Measurements from ENCODE around the gene SLC39A11.
"Not testable (repeated sequence)": the region's sequence is repeated elsewhere in the genome, so short reads cannot be mapped to it uniquely, and the experiment has no call there.

Gene SLC39A11

GRCh38 chr17:73068322-73069153 lies 23.9 kb downstream of the SLC39A11 start:
- in situ Hi-C loops (cut with HindIII; ENCODE audit: low sequenced_read_pairs) = no loop called here
- DNase-seq (ENCODE audit: low read depth, low spot score) = peak; percentile 86
- H3K4me3 ChIP-seq (ENCODE audit: low read depth, low read length) = no peak overlapping the region
- TF ChIP-seq CTCF (IDR thresholded peaks at IDR 0.05; ENCODE audit: low read depth, low read length) = no peak

- in situ Hi-C loops (cut with HindIII; ENCODE audit: low sequenced_read_pairs); H3K4me3 ChIP-seq (ENCODE audit: low read depth, low read length): not testable (repeated sequence)
- peak; percentile 94 for DNase-seq (ENCODE audit: low read depth, low spot score)
Observed at GRCh38 chr17:73067699-73068098, 24.8 kb downstream of the SLC39A11 start.

GRCh38 chr17:73067075-73067474 lies 25.4 kb downstream of the SLC39A11 start:
- H3K4me3 ChIP-seq (ENCODE audit: low read depth, low read length) = no peak overlapping the region
- TF ChIP-seq CTCF (IDR thresholded peaks at IDR 0.05; ENCODE audit: low read depth, low read length) = no peak
- DNase-seq (ENCODE audit: low read depth, low spot score) = peak; percentile 43
- in situ Hi-C loops (cut with HindIII; ENCODE audit: low sequenced_read_pairs) = no loop called here

GRCh38 chr17:73066148-73066884 lies 26.2 kb downstream of the SLC39A11 start:
- H3K4me3 ChIP-seq (ENCODE audit: low read depth, low read length) = no peak overlapping the region
- TF ChIP-seq CTCF (IDR thresholded peaks at IDR 0.05; ENCODE audit: low read depth, low read length) = no peak
- in situ Hi-C loops (cut with HindIII; ENCODE audit: low sequenced_read_pairs) = no loop called here
- DNase-seq (ENCODE audit: low read depth, low spot score) = no peak

GRCh38 chr17:73065376-73065775 lies 27.1 kb downstream of the SLC39A11 start:
- no peak overlapping the region for H3K4me3 ChIP-seq (ENCODE audit: low read depth, low read length)
- DNase-seq (ENCODE audit: low read depth, low spot score) = no peak
- no peak for TF ChIP-seq CTCF (IDR thresholded peaks at IDR 0.05; ENCODE audit: low read depth, low read length)
- in situ Hi-C loops (cut with HindIII; ENCODE audit: low sequenced_read_pairs) = no loop called here

GRCh38 chr17:73064084-73064938 lies 28.2 kb downstream of the SLC39A11 start:
- no peak for TF ChIP-seq CTCF (IDR thresholded peaks at IDR 0.05; ENCODE audit: low read depth, low read length)
- in situ Hi-C loops (cut with HindIII; ENCODE audit: low sequenced_read_pairs) = no loop called here
- H3K4me3 ChIP-seq (ENCODE audit: low read depth, low read length) = no peak overlapping the region
- DNase-seq (ENCODE audit: low read depth, low spot score) = no peak

Data from astrocyte of the spinal cord (primary cell).